C4-2B (cell line): ENCODE measurements around the gene ADAR.

Experiments
- H3K27ac ChIP-seq: fragments of 450-650 bp; 2 replicates; pipeline ENCODE4 v1.5.1; 2017
- ZFX ChIP-seq: fragments of 450-650 bp; IDR thresholded peaks from 2 replicates; pipeline ENCODE4 v1.6.1; 2017
- TF ChIP-seq, protein P1 (sequence below): fragments of 450-650 bp; conservative IDR thresholded peaks from 2 replicates; pipeline ENCODE4 v1.5.1; 2017; ENCODE audit warnings: mild to moderate bottlenecking

ADAR gene

DNA sequence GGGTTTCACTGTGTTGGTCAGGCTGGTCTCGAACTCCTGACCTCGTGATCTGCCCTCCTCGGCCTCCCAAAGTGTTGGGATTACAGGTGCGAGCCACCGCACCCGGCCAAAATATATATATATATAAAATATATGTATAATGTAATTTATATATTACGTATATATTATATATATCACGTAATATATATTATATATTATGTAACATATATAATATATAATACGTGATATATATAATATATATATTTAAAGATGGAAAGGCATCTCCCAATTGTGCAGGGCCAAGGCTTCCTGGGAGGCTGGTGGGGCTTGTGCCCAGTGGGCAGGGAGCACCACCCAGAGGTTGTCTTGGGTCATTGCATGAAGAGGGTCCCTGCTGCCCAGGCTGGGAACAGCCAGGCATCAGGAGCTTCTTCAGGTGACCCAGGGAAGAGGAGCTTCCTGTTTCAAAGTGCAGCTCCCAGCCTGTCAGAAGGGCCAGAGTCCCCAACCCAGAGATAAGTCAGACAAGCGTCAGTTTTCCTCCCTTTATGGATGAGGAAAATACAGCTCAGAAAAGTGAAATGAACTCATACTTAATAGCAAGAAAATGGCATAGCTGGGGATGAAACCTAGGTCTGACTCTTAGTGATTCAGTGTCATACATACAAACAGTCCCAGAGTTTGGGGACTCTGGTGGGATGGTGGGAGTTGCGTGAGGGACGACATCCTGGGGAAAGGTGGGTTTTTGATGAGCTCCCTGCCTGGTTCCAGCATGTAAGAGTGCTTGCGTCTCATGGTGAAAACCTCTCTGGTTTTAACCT, 61.5 kb downstream of the ADAR start:
- TF ChIP-seq, protein P1, sequence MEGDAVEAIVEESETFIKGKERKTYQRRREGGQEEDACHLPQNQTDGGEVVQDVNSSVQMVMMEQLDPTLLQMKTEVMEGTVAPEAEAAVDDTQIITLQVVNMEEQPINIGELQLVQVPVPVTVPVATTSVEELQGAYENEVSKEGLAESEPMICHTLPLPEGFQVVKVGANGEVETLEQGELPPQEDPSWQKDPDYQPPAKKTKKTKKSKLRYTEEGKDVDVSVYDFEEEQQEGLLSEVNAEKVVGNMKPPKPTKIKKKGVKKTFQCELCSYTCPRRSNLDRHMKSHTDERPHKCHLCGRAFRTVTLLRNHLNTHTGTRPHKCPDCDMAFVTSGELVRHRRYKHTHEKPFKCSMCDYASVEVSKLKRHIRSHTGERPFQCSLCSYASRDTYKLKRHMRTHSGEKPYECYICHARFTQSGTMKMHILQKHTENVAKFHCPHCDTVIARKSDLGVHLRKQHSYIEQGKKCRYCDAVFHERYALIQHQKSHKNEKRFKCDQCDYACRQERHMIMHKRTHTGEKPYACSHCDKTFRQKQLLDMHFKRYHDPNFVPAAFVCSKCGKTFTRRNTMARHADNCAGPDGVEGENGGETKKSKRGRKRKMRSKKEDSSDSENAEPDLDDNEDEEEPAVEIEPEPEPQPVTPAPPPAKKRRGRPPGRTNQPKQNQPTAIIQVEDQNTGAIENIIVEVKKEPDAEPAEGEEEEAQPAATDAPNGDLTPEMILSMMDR = peak; percentile 82
- no peak for TF ChIP-seq ZFX

GRCh38 chr1:154541231-154541630, 66.8 kb downstream of the ADAR start:
- H3K27ac ChIP-seq = no peak overlapping the region
- TF ChIP-seq ZFX = no peak

More for the DNA sequence above, 61.5 kb downstream of the ADAR start:
- H3K27ac ChIP-seq = no peak overlapping the region

DNA sequence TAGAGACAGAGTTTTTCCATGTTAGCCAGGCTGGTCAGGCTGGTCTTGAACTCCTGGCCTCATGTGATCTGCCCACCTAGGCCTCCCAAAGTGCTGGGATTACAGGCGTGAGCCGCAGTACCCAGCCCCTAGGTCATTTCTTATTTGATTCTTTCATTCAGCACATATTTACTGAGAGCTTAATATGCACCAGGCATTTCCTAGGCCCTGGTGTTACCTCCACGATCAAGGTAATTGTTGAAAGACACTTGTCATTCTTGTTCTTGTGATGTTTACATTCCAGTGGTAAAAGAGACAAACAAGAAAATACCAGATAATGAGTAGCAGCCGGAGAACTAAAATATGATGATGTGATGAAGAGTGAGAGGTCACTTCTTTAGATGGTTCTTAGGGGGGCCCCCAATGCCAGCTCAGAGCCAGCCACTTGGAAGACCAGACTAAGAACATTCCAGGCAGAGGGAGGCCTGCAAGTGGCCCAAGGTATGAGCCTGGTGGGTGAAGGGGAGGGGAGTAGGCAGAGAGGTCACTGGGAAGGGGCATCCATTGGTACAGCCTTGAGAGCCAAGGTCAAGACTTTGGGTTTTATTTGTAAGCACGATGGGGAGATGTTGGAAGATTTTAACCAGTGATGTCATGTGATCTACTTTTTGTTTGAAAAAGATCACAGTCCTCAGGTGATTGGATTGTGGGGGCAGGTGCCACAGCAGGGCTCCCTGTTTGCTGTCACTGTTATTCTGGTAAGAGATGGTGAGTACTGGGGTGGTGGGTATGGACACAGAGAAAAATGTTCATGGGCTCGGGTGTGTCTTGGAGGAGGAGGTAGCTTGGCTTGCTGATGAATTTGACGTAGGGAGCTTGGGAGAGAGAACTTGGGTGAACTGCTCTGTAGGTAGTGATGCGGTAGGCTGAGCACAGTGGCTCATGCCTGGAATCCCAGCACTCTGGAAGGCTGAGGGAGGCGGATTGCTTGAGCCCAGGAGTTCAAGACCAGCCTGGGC, 68.2 kb downstream of the ADAR start:
- no peak for TF ChIP-seq ZFX
- TF ChIP-seq, protein P1 = no peak
- H3K27ac ChIP-seq = no peak overlapping the region

DNA sequence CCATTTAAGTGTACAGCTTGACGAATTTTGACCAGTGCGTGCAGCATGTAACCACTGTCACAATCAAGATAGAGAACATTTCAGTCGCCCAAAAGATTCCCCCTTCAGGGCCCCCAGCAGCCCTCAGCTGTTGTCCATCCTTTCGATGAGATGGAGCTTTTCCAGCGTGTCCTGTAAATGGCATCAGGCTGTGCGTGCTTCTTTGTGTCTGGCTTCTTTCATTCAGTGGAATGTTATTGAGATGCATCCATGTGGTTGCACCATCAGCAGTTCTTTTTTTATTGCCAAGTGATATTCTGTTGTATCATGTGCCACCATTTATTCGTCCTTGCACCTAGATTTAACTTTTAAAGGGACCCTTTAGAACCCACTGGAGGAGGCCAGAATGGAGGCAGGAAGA, 71.4 kb downstream of the ADAR start:
- H3K27ac ChIP-seq = no peak overlapping the region
- no peak for TF ChIP-seq ZFX
- TF ChIP-seq, protein P1 = no peak

DNA sequence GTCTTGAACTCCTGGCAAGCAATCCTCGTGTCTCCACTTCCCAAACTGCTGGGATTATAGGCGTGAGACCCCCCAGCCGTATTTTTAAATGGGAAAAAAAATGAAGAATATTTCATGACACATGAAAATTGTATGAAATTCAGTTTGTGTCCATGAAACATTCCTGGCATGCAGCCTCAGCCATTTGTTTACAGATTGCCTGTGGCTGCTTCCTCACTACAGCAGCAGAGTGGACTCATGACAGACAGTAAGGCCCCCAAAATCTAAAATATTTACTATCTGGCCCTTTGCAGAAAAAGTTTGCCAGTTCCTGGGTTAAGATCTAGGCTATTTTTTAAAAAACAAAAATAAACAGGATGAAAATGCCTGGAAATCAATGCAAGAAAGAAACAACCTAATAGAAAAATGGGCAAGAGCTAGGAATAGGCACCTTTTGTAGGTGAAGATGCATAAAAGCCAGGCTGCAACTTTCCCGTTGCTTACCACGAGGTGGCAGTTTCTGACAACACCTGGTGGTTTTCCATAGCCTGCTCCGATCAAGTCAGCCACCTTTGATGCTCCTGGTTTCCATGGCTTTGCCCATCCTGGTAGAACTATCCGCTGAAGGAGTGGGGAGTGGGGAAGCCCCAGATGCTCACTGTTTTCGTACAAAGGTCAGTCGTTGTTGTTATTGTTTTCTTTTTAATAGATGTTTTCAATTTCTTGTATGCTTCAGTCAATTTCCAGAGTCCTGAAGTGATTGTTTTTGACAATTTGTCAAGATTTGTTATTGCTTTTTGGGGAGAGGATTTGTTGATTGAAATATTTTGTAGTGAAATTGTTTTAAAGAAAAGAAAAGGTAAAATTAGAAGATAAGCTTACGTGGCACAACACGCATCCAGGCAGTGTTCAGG, 73.8 kb downstream of the ADAR start:
- no peak for TF ChIP-seq ZFX
- TF ChIP-seq, protein P1 = peak; percentile 88

More for the DNA sequence above, 73.8 kb downstream of the ADAR start:
- no peak overlapping the region for H3K27ac ChIP-seq
